GM19238 (cell line): ENCODE data around the gene TMPRSS12.
"Not testable (repeated sequence)": the region's sequence is repeated elsewhere in the genome, so short reads cannot be mapped to it uniquely, and the experiment has no call there.

ENCODE experiments used
- DNase-seq: peaks from one replicate; pipeline ENCODE4 v3.0.0; 2011; ENCODE audit warnings: low spot score; ENCODE audit not compliant: insufficient read length

Gene TMPRSS12

GRCh38 chr12:50842637-50843493 is at the start of gene TMPRSS12:
Gene TMPRSS12, plus strand, starts transcription at chr12:50842926. Its CDS starts 39 bp downstream, at chr12:50842965.
- DNase-seq = no peak

- no peak for DNase-seq
These were observed 42.8 kb upstream of the TMPRSS12 start for GRCh38 chr12:50799908-50800307.

GRCh38 chr12:50803230-50803875 is 39.4 kb upstream of the TMPRSS12 start:
- DNase-seq = no peak

- no peak for DNase-seq
These were observed 36.5 kb upstream of the TMPRSS12 start for GRCh38 chr12:50806176-50806575.

- not testable (repeated sequence) for DNase-seq
These were observed 33.6 kb upstream of the TMPRSS12 start for GRCh38 chr12:50809131-50809530.

- not testable (repeated sequence) for DNase-seq
These were observed 27.8 kb upstream of the TMPRSS12 start for GRCh38 chr12:50814921-50815320.

- DNase-seq = no peak
These were observed 22.5 kb upstream of the TMPRSS12 start for GRCh38 chr12:50820177-50820576.

GRCh38 chr12:50822082-50822481 is 20.6 kb upstream of the TMPRSS12 start:
- no peak for DNase-seq

- DNase-seq = not testable (repeated sequence)
These were observed 19.0 kb upstream of the TMPRSS12 start for GRCh38 chr12:50823724-50824123.

- no peak for DNase-seq
These were observed 17.8 kb upstream of the TMPRSS12 start for GRCh38 chr12:50824914-50825313.

GRCh38 chr12:50825372-50825838 is 17.3 kb upstream of the TMPRSS12 start:
- DNase-seq = no peak

GRCh38 chr12:50828121-50828520 is 14.6 kb upstream of the TMPRSS12 start:
- no peak for DNase-seq

- DNase-seq = no peak
These were observed 13.8 kb upstream of the TMPRSS12 start for GRCh38 chr12:50828886-50829285.

GRCh38 chr12:50833801-50834200 is 8.9 kb upstream of the TMPRSS12 start:
- not testable (repeated sequence) for DNase-seq

- DNase-seq = no peak
These were observed 3.7 kb upstream of the TMPRSS12 start for GRCh38 chr12:50839042-50839441.

GRCh38 chr12:50840809-50841487 is 1.8 kb upstream of the TMPRSS12 start:
- no peak for DNase-seq

- no peak for DNase-seq
These were observed 802 bp upstream of the TMPRSS12 start for GRCh38 chr12:50841716-50842531.

- no peak for DNase-seq
These were observed 2.4 kb downstream of the TMPRSS12 start for GRCh38 chr12:50845021-50845647.

GRCh38 chr12:50848963-50849362 is 6.2 kb downstream of the TMPRSS12 start:
- DNase-seq = no peak

- not testable (repeated sequence) for DNase-seq
These were observed 12.5 kb downstream of the TMPRSS12 start for GRCh38 chr12:50855218-50855617.

GRCh38 chr12:50855679-50856078 is 13.0 kb downstream of the TMPRSS12 start:
- DNase-seq = not testable (repeated sequence)
